HFFc6 (cell line): ENCODE results near the gene EIF5A2. TPM values are rescaled to one million over a fixed set of nuclear protein-coding genes. Genes with fewer than 3 reads are reported as not detected.
"Not testable (repeated sequence)": the region's sequence is repeated elsewhere in the genome, so short reads cannot be mapped to it uniquely, and the experiment has no call there.

Experiments used
- DNase-seq: peaks from one replicate; pipeline ENCODE4 v3.0.0-alpha.2; 2018
- H3K27ac Mint-ChIP-seq: 2 replicates; pipeline ENCODE4 v1.8.0; 2020; ENCODE audit warnings: mild to moderate bottlenecking, mixed read lengths
- H3K27me3 Mint-ChIP-seq: 2 replicates; pipeline ENCODE4 v1.8.0; 2021; ENCODE audit warnings: mild to moderate bottlenecking, moderate library complexity, mixed read lengths; ENCODE audit not compliant: insufficient read depth
- H3K36me3 Mint-ChIP-seq: 2 replicates; pipeline ENCODE4 v1.8.0; 2021; ENCODE audit warnings: low read depth, mixed read lengths
- H3K4me1 Mint-ChIP-seq: 2 replicates; pipeline ENCODE4 v1.8.0; 2020; ENCODE audit warnings: low read depth, mixed read lengths
- H3K4me3 Mint-ChIP-seq: 2 replicates; pipeline ENCODE4 v1.8.0; 2020; ENCODE audit warnings: mild to moderate bottlenecking, moderate library complexity, mixed read lengths
- H3K9me3 Mint-ChIP-seq: 2 replicates; pipeline ENCODE4 v1.8.0; 2020; ENCODE audit warnings: mild to moderate bottlenecking, mixed read lengths
- CTCF ChIP-seq: fragments of 200-600 bp; sonication (generic); IDR thresholded peaks from 2 replicates; pipeline ENCODE4 v1.5.0; 2021; ENCODE audit warnings: antibody characterized with exemption, mild to moderate bottlenecking
- total RNA-seq, 6 experiments: library from RNA; stranded (reverse); fragmentation: NEBNext Ultra II Directional; extraction: Animal tissue kit (Norgen Biotek cat#: 25700); gene quantifications; 2 replicates in 1 of 6; 3 replicates in 5 of 6; pipeline ENCODE4 v1.2.3, GENCODE V29; 2021

Gene EIF5A2
- total RNA-seq, 6 experiments from 2014 or later, result 30.5 to 38.1 (median 36.1) TPM

- TF ChIP-seq CTCF, result no peak
- no peaks in the 10 kb centered on the region; the same call in 1 of the 2 replicates for H3K27me3 Mint-ChIP-seq
- peaks cover 24% of the 10 kb centered on the region for H3K36me3 Mint-ChIP-seq
- DNase-seq, result no peak
- no peak overlapping the region for H3K27ac Mint-ChIP-seq
- no peaks in the 10 kb centered on the region for H3K9me3 Mint-ChIP-seq
- H3K4me3 Mint-ChIP-seq, result no peak overlapping the region
- no peaks in the 10 kb centered on the region for H3K4me1 Mint-ChIP-seq
Measured at GRCh38 chr3:170896781-170897180, 11.7 kb downstream of the EIF5A2 start.

- H3K9me3 Mint-ChIP-seq, H3K27ac Mint-ChIP-seq, H3K27me3 Mint-ChIP-seq, H3K4me3 Mint-ChIP-seq, DNase-seq, H3K4me1 Mint-ChIP-seq: not testable (repeated sequence)
- H3K36me3 Mint-ChIP-seq, result peaks cover 24% of the 10 kb centered on the region
Measured at GRCh38 chr3:170896333-170896732, 12.1 kb downstream of the EIF5A2 start.

- Mint-ChIP-seq H3K36me3 (peaks cover 24% of the 10 kb centered on the region), H3K4me3 (no peak overlapping the region), H3K9me3 (no peaks in the 10 kb centered on the region), H3K27me3 (no peaks in the 10 kb centered on the region; the same call in 1 of the 2 replicates), H3K4me1 (no peaks in the 10 kb centered on the region), H3K27ac (no peak overlapping the region)
- DNase-seq, result no peak
- no peak for TF ChIP-seq CTCF
Measured at GRCh38 chr3:170893895-170894294, 14.5 kb downstream of the EIF5A2 start.

- no peaks in the 10 kb centered on the region for H3K36me3 Mint-ChIP-seq
- 0 out of 2 replicates have a peak, but pooled peaks cover under 1% of the 10 kb centered on the region for H3K27me3 Mint-ChIP-seq
- H3K4me1 Mint-ChIP-seq, result no peaks in the 10 kb centered on the region
- DNase-seq, result no peak
- TF ChIP-seq CTCF, result no peak
- H3K9me3 Mint-ChIP-seq, result no peaks in the 10 kb centered on the region
- H3K4me3 Mint-ChIP-seq, result no peak overlapping the region
- no peak overlapping the region for H3K27ac Mint-ChIP-seq
Measured at GRCh38 chr3:170889630-170890029, 18.8 kb downstream of the EIF5A2 start.

- Mint-ChIP-seq H3K4me3 (no peak overlapping the region), H3K9me3 (no peaks in the 10 kb centered on the region), H3K4me1 (no peaks in the 10 kb centered on the region), H3K27me3 (peaks cover 5% of the 10 kb centered on the region; the same call in 1 of the 2 replicates), H3K36me3 (no peaks in the 10 kb centered on the region), H3K27ac (no peak overlapping the region)
- no peak for TF ChIP-seq CTCF
- no peak for DNase-seq
Measured at GRCh38 chr3:170889132-170889531, 19.3 kb downstream of the EIF5A2 start.

GRCh38 chr3:170884109-170884930 is 24.1 kb downstream of the EIF5A2 start:
- H3K27me3 Mint-ChIP-seq, H3K4me1 Mint-ChIP-seq, H3K27ac Mint-ChIP-seq, H3K36me3 Mint-ChIP-seq, DNase-seq, H3K9me3 Mint-ChIP-seq, H3K4me3 Mint-ChIP-seq: not testable (repeated sequence)

GRCh38 chr3:170878688-170879087 is 29.7 kb downstream of the EIF5A2 start:
- H3K27me3 Mint-ChIP-seq, DNase-seq, H3K27ac Mint-ChIP-seq, H3K36me3 Mint-ChIP-seq, H3K4me1 Mint-ChIP-seq, H3K9me3 Mint-ChIP-seq, H3K4me3 Mint-ChIP-seq: not testable (repeated sequence)

- not testable (repeated sequence) for H3K4me1 Mint-ChIP-seq
Measured at GRCh38 chr3:170877311-170877710, 31.1 kb downstream of the EIF5A2 start.

More at GRCh38 chr3:170877311-170877710, 31.1 kb downstream of the EIF5A2 start:
- H3K4me3 Mint-ChIP-seq, H3K27me3 Mint-ChIP-seq, DNase-seq, H3K27ac Mint-ChIP-seq, H3K36me3 Mint-ChIP-seq, H3K9me3 Mint-ChIP-seq: not testable (repeated sequence)
